Measurements from ENCODE around the gene NTSR1.
A peak's percentile ranks its signal among the peaks of the same experiment; 100 is the strongest.

The NTSR1 gene

DNA sequence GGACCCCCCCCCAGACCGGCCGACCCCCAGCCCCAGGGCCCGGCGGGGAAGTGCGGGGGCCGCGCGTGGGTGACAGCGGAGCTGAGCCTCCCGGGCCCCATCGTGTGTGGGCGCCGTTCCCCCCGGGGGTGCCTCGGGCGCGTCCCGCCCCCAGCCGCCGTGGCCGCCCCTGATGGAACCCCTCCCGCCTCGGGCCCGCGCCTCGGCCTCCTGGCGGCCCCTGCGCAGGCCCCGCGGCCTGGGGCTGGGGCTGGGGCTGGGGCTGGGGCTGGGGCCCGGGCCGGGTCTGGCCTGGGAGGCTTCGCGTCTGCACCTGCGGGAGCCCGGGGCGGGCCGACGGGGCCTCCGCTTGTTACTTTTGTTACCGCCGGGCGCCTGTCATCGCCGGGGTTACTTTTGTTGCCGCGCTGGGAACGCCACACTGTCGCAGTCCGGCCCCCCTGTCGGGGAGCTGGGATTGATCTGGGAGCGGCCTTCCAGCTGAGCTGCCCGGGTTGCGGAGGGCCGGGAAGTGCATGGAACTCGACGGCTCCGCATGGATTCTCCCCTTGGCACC, 96.6 kb downstream of the NTSR1 start:
- DNase-seq, result no peak

DNA sequence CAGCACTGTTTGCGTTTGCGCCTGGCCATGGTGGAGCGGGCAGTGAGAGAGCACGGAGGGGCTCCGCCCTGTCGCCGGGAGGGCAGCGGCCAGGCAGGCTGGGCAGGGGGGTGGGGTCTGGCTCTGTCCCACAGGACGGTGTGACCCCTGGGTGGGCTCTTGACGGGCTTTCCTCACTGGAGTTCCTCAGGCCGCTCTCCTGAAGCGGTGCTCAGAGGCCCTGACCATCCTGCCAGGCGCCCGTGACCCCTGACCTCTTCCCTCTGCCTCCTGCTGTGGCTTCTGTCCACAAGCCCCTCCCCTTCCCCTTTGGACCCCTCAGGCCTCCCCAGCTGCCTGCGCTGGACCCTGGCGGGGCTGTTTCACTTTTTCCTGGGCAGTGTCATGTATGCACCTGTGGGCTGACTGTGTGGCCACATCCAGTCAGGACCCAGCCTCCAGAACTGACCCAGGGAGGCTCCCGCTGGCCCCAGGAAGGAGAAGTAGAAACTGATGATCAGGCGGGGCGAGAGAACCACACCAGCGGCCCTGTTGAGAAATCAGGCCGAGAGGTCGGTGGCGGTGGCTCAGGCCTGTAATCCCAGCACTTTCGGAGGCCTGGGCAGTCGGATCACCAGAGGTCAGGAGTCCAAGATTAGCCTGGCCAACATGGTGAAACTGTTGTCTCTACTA, 97.2 kb downstream of the NTSR1 start:
- no peak for DNase-seq

DNA sequence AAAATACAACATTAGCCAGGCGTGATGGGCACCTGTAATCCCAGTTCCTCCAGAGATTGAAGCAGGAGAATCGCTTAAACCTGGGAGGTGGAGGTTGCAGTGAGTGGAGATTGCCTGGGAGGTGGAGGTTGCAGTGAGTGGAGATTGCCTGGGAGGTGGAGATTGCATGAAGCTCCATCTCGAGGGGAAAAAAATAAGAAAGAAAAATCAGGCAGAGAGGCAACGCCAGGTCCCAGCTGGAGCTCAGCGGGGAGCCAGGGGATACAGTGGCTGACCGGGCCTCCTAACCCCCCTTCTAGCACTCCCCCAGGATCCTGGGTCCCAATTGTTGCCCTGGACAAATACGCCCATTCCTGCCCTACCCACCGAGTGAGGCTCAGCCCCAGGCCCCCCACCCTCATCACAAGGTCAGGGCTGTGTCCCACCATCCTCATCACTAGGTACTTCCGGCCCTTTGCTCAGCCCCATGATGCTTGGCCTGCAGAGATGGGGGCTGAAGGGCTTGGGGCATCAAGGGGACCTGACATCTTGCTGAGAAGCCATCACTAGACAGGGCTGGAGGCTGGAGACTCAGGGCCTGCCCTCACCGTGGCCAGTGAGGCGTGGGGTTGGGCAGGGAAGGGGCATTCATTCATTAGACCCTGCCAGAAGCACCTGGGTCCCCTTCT, 97.9 kb downstream of the NTSR1 start:
- DNase-seq, result no peak

DNA sequence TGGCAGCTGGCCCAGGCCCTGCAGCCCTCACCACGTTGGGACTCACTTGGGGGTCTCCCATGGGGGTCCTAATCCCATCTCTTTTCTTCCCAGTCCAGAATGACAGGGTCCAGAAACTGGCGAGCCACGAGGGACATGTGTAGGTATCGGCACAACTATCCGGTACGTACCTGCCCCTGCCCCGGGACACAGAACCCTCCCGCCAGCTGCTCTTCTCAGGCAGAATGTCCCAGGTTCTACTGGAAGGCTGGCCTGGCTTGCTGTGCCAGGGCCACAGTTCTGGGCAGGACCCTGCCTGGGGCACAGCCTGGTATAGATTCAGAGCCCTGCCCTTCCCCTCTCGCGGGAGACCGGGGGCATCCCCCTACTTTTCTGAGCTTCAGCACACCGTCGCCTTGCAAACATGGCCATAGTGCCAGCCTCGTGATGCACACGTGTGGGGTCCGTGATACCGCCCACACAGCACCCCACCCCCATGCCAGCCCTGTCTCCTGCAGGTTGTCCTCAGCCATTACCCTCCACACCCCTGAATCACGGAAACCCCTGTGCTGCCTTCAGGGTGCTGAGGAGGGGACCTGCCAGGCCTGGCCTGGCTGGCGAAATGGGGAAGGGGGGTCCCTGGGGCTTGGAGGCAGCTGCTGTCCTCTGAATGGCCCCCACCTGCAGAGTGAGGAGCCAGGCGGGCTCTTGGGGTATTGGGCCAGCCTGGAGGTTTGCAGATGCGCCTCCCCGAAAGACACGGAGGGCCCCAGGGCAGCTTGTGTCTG, 99.0 kb downstream of the NTSR1 start:
- DNase-seq, result no peak

DNA sequence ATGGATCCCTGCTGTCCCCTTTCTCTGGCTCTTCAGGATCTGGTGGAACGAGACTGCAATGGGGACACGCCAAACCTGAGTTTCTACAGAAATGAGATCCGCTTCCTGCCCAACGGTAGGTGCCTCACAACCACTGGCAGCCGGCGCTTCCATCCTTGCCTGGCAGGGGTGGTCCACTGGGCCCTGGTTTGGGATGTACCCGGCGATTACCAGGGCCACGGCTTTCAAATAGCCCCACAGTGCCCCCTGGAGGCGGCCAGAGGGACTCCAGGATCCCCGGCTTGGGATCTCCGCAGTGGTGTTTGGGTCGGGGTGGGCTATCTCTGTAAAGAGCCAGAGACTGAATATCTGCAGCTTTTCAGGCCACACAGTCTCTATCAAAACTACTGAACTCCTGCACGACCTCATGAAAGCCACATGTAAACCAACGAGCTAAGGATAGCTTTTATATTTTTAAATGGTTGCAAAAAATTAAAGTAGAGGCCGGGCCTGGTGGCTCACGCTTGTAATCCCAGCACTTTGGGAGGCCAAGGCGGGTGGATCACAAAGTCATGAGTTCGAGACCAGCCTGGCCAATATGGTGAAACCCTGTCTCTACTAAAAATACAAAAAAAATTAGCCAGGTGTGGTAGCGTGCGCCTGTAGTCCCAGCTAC, 99.7 kb downstream of the NTSR1 start:
- peak; percentile 78 for DNase-seq

DNA sequence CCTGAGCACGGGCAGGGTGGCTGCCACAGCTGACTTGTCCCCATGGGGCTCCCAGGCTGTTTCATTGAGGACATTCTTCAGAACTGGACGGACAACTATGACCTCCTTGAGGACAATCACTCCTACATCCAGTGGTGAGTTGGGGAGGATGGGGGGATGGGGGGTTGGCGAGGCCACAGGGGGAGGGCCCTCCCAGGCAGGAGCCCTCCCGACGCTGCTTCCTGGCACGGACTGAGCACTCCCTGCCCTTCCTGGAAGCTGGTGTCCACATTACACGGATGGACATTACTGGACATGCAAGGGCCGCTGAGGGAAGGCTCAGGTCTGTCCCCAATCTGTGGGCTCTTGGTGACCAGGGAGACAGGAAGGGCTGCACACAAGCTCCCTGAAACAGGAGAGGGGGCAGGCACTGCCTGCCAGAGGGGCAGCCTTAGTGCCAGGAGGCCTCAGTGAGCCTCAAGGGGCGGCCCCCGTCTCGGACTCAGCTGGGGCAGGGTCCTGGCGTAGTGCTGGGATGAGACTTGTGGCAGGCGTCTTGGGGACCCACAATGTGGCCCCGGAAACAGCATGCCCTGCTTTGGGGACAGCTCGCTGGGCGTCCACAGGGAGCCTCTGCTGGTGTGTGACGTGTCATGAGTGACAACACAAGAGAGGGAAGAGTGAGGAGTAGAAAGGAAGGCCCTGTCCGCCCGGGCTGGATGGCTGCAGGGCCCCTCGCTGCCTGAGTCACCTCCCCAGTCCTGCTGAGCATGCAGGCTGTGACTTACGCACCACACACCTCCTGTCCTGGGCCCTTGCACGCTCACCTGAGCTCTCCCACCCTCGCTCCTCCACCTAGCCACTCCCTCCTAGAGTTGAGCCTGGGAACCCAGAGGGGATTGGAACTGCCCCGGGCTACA, 101.1 kb downstream of the NTSR1 start:
- no peak for DNase-seq

DNA sequence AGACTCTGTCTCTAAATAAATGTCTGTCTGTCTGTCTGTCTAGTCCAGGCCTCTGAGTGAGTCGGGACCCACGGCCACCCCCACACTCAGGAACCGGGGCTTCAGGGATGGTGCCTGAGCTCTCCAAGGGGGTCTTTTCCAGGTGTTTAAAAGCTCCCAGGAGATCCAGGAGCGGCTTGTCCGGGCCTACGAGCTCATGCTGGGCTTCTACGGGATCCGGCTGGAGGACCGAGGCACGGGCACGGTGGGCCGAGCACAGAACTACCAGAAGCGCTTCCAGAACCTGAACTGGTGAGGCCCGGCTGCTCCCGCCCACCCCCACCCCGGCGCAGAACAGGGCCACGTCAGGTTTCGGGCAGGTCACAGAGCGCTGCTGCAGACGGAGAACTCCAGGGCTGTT, 102.7 kb downstream of the NTSR1 start:
- no peak for DNase-seq

DNA sequence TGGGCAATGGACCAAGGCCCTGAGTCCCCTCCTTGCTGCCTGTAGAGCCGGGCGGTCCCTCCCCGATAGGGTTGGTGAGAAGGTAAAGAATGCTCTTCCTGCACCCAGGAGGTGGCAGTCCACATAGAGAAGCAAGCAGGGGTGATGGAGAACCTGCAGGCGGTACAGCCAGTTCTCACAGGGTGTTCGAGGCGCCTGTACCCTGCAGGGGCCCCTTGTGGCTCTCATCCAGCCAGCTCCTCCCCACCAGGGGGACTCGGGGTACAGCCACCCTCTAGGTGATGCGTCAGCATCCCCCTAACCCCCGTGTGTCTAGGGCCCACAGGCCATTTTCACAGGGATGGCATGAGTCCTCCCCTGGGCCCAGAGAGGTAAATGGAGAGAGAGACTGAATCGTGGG, 103.1 kb downstream of the NTSR1 start:
- no peak for DNase-seq

All from activated CD4-positive, alpha-beta T cell treated with anti-CD3 and anti-CD28 coated beads, Interleukin-2, amount 50 U/mL, for 1 hour (primary cell).